Activated CD4-positive, alpha-beta T cell treated with anti-CD3 and anti-CD28 coated beads for 36 hours (primary cell): ENCODE results near the gene ZAR1L. TPM values are rescaled to one million over a fixed set of nuclear protein-coding genes. Genes with fewer than 3 reads are reported as not detected.

ENCODE experiments used
- ATAC-seq: fragments of 200-7000 bp; cut with Tn5 transposase; one replicate; pipeline ENCODE4 v1.10.0; 2021; ENCODE audit warnings: mild to moderate bottlenecking, moderate library complexity
- CTCF ChIA-PET: fragments of 350-600 bp; sonication (Branson Sonifier 250); formaldehyde crosslinking; loops from one replicate; lab custom pipeline; 2021; ENCODE audit warnings: antibody characterized with exemption; lab: Charles Lee
- POLR2A ChIA-PET: fragments of 350-600 bp; sonication (Branson Sonifier 250); formaldehyde crosslinking; loops from one replicate; lab custom pipeline; 2021; ENCODE audit warnings: antibody characterized with exemption, inconsistent platforms; lab: Charles Lee
- DNase-seq: peaks from one replicate; pipeline ENCODE4 v3.0.0-alpha.2; 2020
- H3K27ac Mint-ChIP-seq: one replicate; pipeline ENCODE4 v1.8.0; 2021; ENCODE audit warnings: mixed read lengths
- H3K27me3 Mint-ChIP-seq: one replicate; pipeline ENCODE4 v1.8.0; 2021; ENCODE audit warnings: mixed read lengths
- H3K36me3 Mint-ChIP-seq: one replicate; pipeline ENCODE4 v1.8.0; 2021; ENCODE audit warnings: low read depth, mixed read lengths
- H3K4me1 Mint-ChIP-seq: one replicate; pipeline ENCODE4 v1.8.0; 2021; ENCODE audit warnings: mixed read lengths
- H3K4me3 Mint-ChIP-seq: one replicate; pipeline ENCODE4 v1.8.0; 2021; ENCODE audit warnings: mild to moderate bottlenecking, moderate library complexity, mixed read lengths
- H3K9me3 Mint-ChIP-seq: one replicate; pipeline ENCODE4 v1.8.0; 2021; ENCODE audit warnings: low read depth, mixed read lengths
- intact Hi-C, 2 experiments: fragments of 100-400 bp; cut with DNase I in 1 of 2; cut with micrococcal nuclease in 1 of 2; formaldehyde crosslinking; loops; one replicate each; pipeline versions ENCODE4 v1.14.2 to v1.15.1; 2022 to 2024; cut with DNase I, micrococcal nuclease
- total RNA-seq, 2 experiments: library from RNA; stranded (reverse); gene quantifications; one replicate each; pipeline ENCODE4 v1.2.3, GENCODE V29; 2021

ZAR1L gene
- total RNA-seq, 2 experiments from 2014 or later: not detected

DNA sequence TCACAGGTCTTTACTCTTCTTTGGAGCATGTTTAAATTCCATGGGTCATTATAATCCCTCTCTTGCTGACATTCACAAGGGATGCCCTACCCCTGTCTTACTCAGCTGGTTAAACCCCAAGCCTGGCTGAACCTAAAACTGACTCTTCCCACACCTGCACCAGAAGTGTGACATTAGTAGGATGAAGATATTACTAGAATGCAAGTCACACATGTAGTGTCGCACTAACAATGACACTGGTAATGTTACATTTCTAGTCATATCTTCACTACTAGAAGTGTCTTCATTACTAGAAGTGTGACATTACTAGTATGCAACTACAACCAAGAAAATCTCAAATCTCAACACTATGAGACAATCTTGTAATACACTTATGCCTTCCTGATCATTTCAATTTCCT is 14.2 kb downstream of the ZAR1L start:
- no peak overlapping the region for H3K27ac Mint-ChIP-seq
- no peak overlapping the region for H3K4me3 Mint-ChIP-seq
- ATAC-seq: peak; percentile 83
- H3K4me1 Mint-ChIP-seq: peaks cover 9% of the 10 kb centered on the region
- H3K36me3 Mint-ChIP-seq: no peaks in the 10 kb centered on the region
- DNase-seq: peak; percentile 42
- CTCF ChIA-PET: interaction anchor here (0.9 to 1.7 kb wide), 4 partner anchors 13 to 54 kb away, joined by 3 to 4 read pairs (median 4); partner anchors contain the start of genes BRCA2 and ZAR1L
- intact Hi-C loops: loop anchor here (1.0 to 10.0 kb wide), 3 partner anchors 29 to 1454 kb away; no protein-coding TSS in a partner anchor
- POLR2A ChIA-PET: interaction anchor here (0.7 kb wide), 1 partner anchor 15 kb away, joined by 3 read pairs; no protein-coding TSS in a partner anchor
- H3K27me3 Mint-ChIP-seq: peaks cover 13% of the 10 kb centered on the region
- H3K9me3 Mint-ChIP-seq: no peaks in the 10 kb centered on the region

- Mint-ChIP-seq H3K27me3 (peaks cover 13% of the 10 kb centered on the region), H3K27ac (no peak overlapping the region), H3K36me3 (no peaks in the 10 kb centered on the region), H3K4me3 (no peak overlapping the region), H3K4me1 (peaks cover 9% of the 10 kb centered on the region), H3K9me3 (no peaks in the 10 kb centered on the region)
- ChIA-PET CTCF (interaction anchor here (1.1 to 1.7 kb wide), 3 partner anchors 12 to 53 kb away, joined by 3 to 4 read pairs (median 4); no protein-coding TSS in a partner anchor), POLR2A (no interaction called here)
- ATAC-seq (no peak), DNase-seq (no peak)
- intact Hi-C loops: loop anchor here (5.0 to 10.0 kb wide), 2 partner anchors 136 to 1453 kb away; no protein-coding TSS in a partner anchor
Measured at GRCh38 chr13:32300406-32300805, 14.8 kb downstream of the ZAR1L start.

- Mint-ChIP-seq H3K27ac (peak overlapping the region; percentile 61), H3K27me3 (peaks cover 13% of the 10 kb centered on the region), H3K4me3 (no peak overlapping the region), H3K36me3 (no peaks in the 10 kb centered on the region), H3K9me3 (no peaks in the 10 kb centered on the region), H3K4me1 (peaks cover 9% of the 10 kb centered on the region)
- DNase-seq (peak; percentile 28), ATAC-seq (peak; percentile 54)
- ChIA-PET CTCF (interaction anchor here (1.0 to 1.4 kb wide), 2 partner anchors 9 to 12 kb away, joined by 4 read pairs; no protein-coding TSS in a partner anchor), POLR2A (no interaction called here)
- intact Hi-C loops: loop anchor here (5.0 to 10.0 kb wide), 2 partner anchors 135 to 1453 kb away; no protein-coding TSS in a partner anchor
Measured at GRCh38 chr13:32299893-32300292, 15.3 kb downstream of the ZAR1L start.

- H3K27ac Mint-ChIP-seq: no peak overlapping the region
- CTCF ChIA-PET: interaction anchor here (1.1 kb wide), 1 partner anchor 53 kb away, joined by 3 read pairs; no protein-coding TSS in a partner anchor
- no peak for DNase-seq
- no peaks in the 10 kb centered on the region for H3K9me3 Mint-ChIP-seq
- H3K36me3 Mint-ChIP-seq: no peaks in the 10 kb centered on the region
- H3K4me3 Mint-ChIP-seq: no peak overlapping the region
- H3K27me3 Mint-ChIP-seq: peaks cover 14% of the 10 kb centered on the region
- intact Hi-C loops: no loop called here
- POLR2A ChIA-PET: no interaction called here
- no peak for ATAC-seq
- peaks cover 9% of the 10 kb centered on the region for H3K4me1 Mint-ChIP-seq
Measured at GRCh38 chr13:32298695-32299094, 16.5 kb downstream of the ZAR1L start.

DNA sequence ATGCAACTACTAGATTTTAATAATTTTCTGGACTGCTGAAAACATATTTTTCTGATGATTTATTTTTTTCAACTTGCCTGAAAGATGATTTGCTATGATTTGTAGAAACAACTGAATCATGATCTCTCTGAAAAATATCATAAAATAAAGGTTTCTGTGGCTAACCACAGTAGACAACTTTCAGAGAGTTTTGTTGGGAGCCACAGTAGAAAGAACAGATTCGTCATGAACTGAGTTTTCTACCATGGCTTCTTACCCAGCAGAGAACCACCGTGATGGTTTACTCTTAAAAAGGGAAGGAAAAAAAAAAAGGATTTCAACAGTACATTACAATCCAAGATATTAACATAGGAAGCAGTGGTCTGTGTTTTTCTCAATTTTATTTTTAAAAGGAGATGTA is 18.0 kb downstream of the ZAR1L start:
- ChIA-PET POLR2A (interaction anchor here (1.3 kb wide), 1 partner anchor 17 kb away, joined by 3 read pairs; no protein-coding TSS in a partner anchor), CTCF (interaction anchor here (0.6 kb wide), 1 partner anchor 1251 kb away, joined by 3 read pairs; no protein-coding TSS in a partner anchor)
- ATAC-seq (peak; percentile 36), DNase-seq (no peak)
- Mint-ChIP-seq H3K27me3 (peaks cover 14% of the 10 kb centered on the region), H3K4me3 (no peak overlapping the region), H3K27ac (no peak overlapping the region), H3K4me1 (peaks cover 9% of the 10 kb centered on the region), H3K9me3 (no peaks in the 10 kb centered on the region), H3K36me3 (no peaks in the 10 kb centered on the region)
- intact Hi-C loops: loop anchor here (2.0 kb wide), 2 partner anchors 18 to 24 kb away; no protein-coding TSS in a partner anchor

- intact Hi-C loops: no loop called here
- ChIA-PET CTCF (interaction anchor here (0.7 kb wide), 1 partner anchor 179 kb away, joined by 3 read pairs; no protein-coding TSS in a partner anchor), POLR2A (no interaction called here)
- no peaks in the 10 kb centered on the region for H3K9me3 Mint-ChIP-seq
- no peak overlapping the region for H3K27ac Mint-ChIP-seq
- H3K36me3 Mint-ChIP-seq: no peaks in the 10 kb centered on the region
- no peak overlapping the region for H3K4me3 Mint-ChIP-seq
- no peaks in the 10 kb centered on the region for H3K27me3 Mint-ChIP-seq
- ATAC-seq: no peak
- DNase-seq: no peak
- no peaks in the 10 kb centered on the region for H3K4me1 Mint-ChIP-seq
Measured at GRCh38 chr13:32285633-32285965, 29.6 kb downstream of the ZAR1L start.

DNA sequence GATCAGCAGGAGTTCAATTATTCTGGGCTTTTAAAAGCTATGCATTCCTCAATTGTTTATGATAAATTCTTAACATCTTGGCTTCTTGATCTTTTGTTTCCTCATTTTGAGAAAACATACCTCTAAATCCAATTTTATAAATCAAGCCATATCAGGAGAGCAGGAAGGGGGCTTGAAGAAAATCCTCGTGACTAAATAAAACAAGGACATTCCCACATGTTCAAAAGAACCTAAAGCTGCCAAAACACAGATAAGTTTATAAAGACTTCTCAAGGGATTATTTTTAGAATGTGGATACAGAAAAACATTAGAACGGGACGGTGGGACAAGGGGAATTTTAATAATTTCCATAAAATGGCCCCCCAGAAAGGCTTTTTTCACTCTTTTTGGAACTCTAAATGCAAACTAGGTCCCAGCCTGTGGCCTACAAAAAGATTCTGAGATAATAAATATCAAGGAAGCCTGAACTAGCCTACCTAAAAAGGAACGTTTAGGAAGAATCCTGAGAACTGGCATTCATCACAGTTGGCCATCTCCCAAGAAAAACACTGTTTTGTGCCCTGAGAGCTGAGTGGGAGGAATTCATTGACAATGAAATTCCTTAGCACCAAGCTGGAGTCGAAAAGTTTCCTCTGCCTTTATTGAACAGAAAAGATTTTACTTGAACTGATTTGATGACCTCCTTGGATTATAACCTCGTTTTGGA is 30.1 kb downstream of the ZAR1L start:
- Mint-ChIP-seq H3K27ac (no peak overlapping the region), H3K27me3 (no peaks in the 10 kb centered on the region), H3K36me3 (no peaks in the 10 kb centered on the region), H3K4me3 (no peak overlapping the region), H3K4me1 (no peaks in the 10 kb centered on the region), H3K9me3 (no peaks in the 10 kb centered on the region)
- ChIA-PET CTCF (interaction anchor here (0.9 to 1.2 kb wide), 3 partner anchors 17 to 120 kb away, joined by 3 to 4 read pairs (median 3); no protein-coding TSS in a partner anchor), POLR2A (interaction anchor here (0.6 kb wide), 1 partner anchor 310 kb away, joined by 3 read pairs; no protein-coding TSS in a partner anchor)
- ATAC-seq (no peak), DNase-seq (no peak)
- intact Hi-C loops: no loop called here

- ATAC-seq: no peak
- Mint-ChIP-seq H3K4me3 (no peak overlapping the region), H3K36me3 (no peaks in the 10 kb centered on the region), H3K4me1 (peaks cover 3% of the 10 kb centered on the region), H3K9me3 (no peaks in the 10 kb centered on the region), H3K27me3 (no peaks in the 10 kb centered on the region), H3K27ac (no peak overlapping the region)
- ChIA-PET POLR2A (no interaction called here), CTCF (interaction anchor here (1.0 kb wide), 1 partner anchor 12 kb away, joined by 3 read pairs; no protein-coding TSS in a partner anchor)
- no peak for DNase-seq
- intact Hi-C loops: no loop called here
Measured at GRCh38 chr13:32282096-32282711, 33.0 kb downstream of the ZAR1L start.

- Mint-ChIP-seq H3K4me3 (no peak overlapping the region), H3K36me3 (peaks cover under 1% of the 10 kb centered on the region), H3K27me3 (no peaks in the 10 kb centered on the region), H3K9me3 (no peaks in the 10 kb centered on the region), H3K27ac (no peak overlapping the region), H3K4me1 (peaks cover 3% of the 10 kb centered on the region)
- intact Hi-C loops: no loop called here
- CTCF ChIA-PET: no interaction called here
- DNase-seq (no peak), ATAC-seq (no peak)
- POLR2A ChIA-PET: interaction anchor here (0.7 kb wide), 1 partner anchor 1009 kb away, joined by 3 read pairs; no protein-coding TSS in a partner anchor
Measured at GRCh38 chr13:32281096-32281495, 34.1 kb downstream of the ZAR1L start.

DNA sequence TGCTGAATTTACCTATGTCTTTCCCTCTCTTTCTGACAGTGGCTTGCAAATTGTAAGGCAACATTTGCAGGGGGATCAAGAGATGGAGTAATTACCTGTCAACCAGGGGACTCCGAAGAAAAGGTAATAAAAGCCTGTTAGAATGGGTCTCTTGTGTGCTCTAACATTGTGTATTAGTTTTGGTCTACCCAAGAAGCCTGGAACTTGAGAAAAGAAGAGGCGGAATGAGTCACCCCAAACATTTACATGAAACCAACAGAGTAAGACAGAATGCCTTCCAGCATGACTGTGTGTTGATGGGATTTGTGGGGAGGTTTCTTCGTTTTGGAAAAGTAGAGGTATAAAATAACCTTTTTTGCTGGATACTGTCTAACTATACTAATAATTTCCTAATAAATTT is 36.7 kb downstream of the ZAR1L start:
- Mint-ChIP-seq H3K27ac (no peak overlapping the region), H3K4me1 (peaks cover 3% of the 10 kb centered on the region), H3K36me3 (peaks cover 2% of the 10 kb centered on the region), H3K4me3 (no peak overlapping the region), H3K27me3 (no peaks in the 10 kb centered on the region), H3K9me3 (no peaks in the 10 kb centered on the region)
- DNase-seq (no peak), ATAC-seq (peak; percentile 85)
- ChIA-PET CTCF (no interaction called here), POLR2A (no interaction called here)
- intact Hi-C loops: loop anchor here in 1 of 2 experiments (2.0 kb wide), 1 partner anchor 18 kb away; no protein-coding TSS in a partner anchor

GRCh38 chr13:32277839-32278238 is 37.3 kb downstream of the ZAR1L start:
- intact Hi-C loops: loop anchor here in 1 of 2 experiments (2.0 kb wide), 1 partner anchor 19 kb away; no protein-coding TSS in a partner anchor
- POLR2A ChIA-PET: no interaction called here
- DNase-seq (no peak), ATAC-seq (no peak)
- no peak overlapping the region for H3K27ac Mint-ChIP-seq
- peaks cover 2% of the 10 kb centered on the region for H3K36me3 Mint-ChIP-seq
- H3K9me3 Mint-ChIP-seq: no peaks in the 10 kb centered on the region
- H3K4me1 Mint-ChIP-seq: peaks cover 5% of the 10 kb centered on the region
- no peak overlapping the region for H3K4me3 Mint-ChIP-seq
- H3K27me3 Mint-ChIP-seq: no peaks in the 10 kb centered on the region
- CTCF ChIA-PET: interaction anchor here (1.0 kb wide), 1 partner anchor 10 kb away, joined by 3 read pairs; no protein-coding TSS in a partner anchor
